PC-3 (cell line): ENCODE measurements around the gene SIL1.

ENCODE experiments used
- EZH2 ChIP-seq: fragments of 300-600 bp; sonication (generic); IDR thresholded peaks from one replicate; pipeline ENCODE4 v1.6.1; 2017; ENCODE audit warnings: antibody characterized with exemption, mild to moderate bottlenecking, low read length; ENCODE audit not compliant: unreplicated experiment
- EZH2phosphoT487 ChIP-seq: fragments of 300-600 bp; sonication (generic); IDR thresholded peaks from 2 replicates; pipeline ENCODE4 v1.6.1; 2018; ENCODE audit warnings: mild to moderate bottlenecking, antibody characterized with exemption, low read length, borderline replicate concordance
- TF ChIP-seq, protein P1 (sequence below): fragments of 300-600 bp; sonication (generic); conservative IDR thresholded peaks from 2 replicates; pipeline ENCODE4 v1.5.1; 2017; ENCODE audit warnings: antibody characterized with exemption, low read depth, mild to moderate bottlenecking, low read length

DNA sequence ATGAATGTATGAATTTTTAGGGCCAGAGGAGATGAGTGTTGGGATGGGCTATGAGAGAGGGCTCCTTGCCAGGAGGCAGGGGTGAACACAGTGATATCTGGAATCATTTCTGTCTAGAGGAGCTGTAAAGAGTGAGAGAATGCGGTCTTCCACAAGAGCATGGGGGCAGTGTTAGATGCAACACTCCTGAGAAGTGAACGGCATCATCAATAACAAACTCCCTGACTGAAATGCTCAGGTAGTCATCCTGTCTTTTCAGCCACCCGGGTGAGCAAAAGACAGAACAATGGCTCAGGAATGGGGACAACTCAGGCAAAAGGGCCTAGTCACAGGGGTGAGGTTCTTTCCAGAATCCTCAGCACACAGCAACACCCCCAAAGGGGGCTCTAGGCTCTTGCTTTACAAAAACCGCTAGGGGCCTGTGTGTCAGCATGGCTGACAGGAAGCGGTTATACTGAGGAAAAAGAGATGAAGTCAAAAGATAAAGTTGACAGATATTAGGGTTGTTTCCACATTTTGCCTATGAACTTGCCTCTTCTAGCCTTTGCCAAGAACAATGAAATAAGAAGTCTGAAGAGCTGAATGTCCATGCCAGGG, 218.4 kb downstream of the SIL1 start:
- TF ChIP-seq EZH2 (no peak), EZH2phosphoT487 (no peak)
- TF ChIP-seq, protein P1, sequence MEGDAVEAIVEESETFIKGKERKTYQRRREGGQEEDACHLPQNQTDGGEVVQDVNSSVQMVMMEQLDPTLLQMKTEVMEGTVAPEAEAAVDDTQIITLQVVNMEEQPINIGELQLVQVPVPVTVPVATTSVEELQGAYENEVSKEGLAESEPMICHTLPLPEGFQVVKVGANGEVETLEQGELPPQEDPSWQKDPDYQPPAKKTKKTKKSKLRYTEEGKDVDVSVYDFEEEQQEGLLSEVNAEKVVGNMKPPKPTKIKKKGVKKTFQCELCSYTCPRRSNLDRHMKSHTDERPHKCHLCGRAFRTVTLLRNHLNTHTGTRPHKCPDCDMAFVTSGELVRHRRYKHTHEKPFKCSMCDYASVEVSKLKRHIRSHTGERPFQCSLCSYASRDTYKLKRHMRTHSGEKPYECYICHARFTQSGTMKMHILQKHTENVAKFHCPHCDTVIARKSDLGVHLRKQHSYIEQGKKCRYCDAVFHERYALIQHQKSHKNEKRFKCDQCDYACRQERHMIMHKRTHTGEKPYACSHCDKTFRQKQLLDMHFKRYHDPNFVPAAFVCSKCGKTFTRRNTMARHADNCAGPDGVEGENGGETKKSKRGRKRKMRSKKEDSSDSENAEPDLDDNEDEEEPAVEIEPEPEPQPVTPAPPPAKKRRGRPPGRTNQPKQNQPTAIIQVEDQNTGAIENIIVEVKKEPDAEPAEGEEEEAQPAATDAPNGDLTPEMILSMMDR: no peak
